Cardiac fibroblast (primary cell): ENCODE data around the gene CELSR1.

Source experiments
- DNase-seq, 2 donors: peaks; one replicate each; pipeline versions ENCODE4 v3.0.0 to v3.0.0-alpha.2; 2010; ENCODE audit warnings: low read depth in 2 of 2
- H3K4me3 ChIP-seq, 2 donors: replicated peaks in 1 of 2; 1 replicate in 1 of 2; 2 replicates in 1 of 2; pipeline ENCODE4 v1.5.1; 2011; ENCODE audit warnings: low read depth in 2 of 2, low read length in 2 of 2, mild to moderate bottlenecking in 2 of 2, moderate library complexity in 1 of 2
- CTCF ChIP-seq: IDR thresholded peaks from one replicate; pipeline ENCODE4 v1.5.1; 2011; ENCODE audit warnings: low read depth, mild to moderate bottlenecking, low read length, inconsistent platforms

Gene CELSR1

GRCh38 chr22:46452195-46453005 is 85.0 kb downstream of the CELSR1 start:
- TF ChIP-seq CTCF: no peak
- DNase-seq: no peak
- H3K4me3 ChIP-seq: no peak overlapping the region

- TF ChIP-seq CTCF: no peak
- DNase-seq: no peak
- H3K4me3 ChIP-seq: no peak overlapping the region
Measured at GRCh38 chr22:46451741-46452140, 85.7 kb downstream of the CELSR1 start.

- TF ChIP-seq CTCF: no peak
- H3K4me3 ChIP-seq: no peak overlapping the region
- no peak for DNase-seq
Measured at GRCh38 chr22:46450931-46451561, 86.4 kb downstream of the CELSR1 start.

GRCh38 chr22:46449974-46450745 is 87.3 kb downstream of the CELSR1 start:
- TF ChIP-seq CTCF: no peak
- no peak overlapping the region for H3K4me3 ChIP-seq
- DNase-seq: no peak

GRCh38 chr22:46449116-46449691 is 88.2 kb downstream of the CELSR1 start:
- TF ChIP-seq CTCF: no peak
- no peak for DNase-seq
- no peak overlapping the region for H3K4me3 ChIP-seq

- DNase-seq: no peak
- H3K4me3 ChIP-seq: no peak overlapping the region
- no peak for TF ChIP-seq CTCF
Measured at GRCh38 chr22:46448333-46448732, 89.1 kb downstream of the CELSR1 start.
